Upper lobe of left lung (tissue), 4 donors: ENCODE data around the gene SLC25A13.

Source experiments
- CTCF ChIP-seq, 6 experiments: fragments of 450-650 bp in 4 of 6; fragments of 200-600 bp in 2 of 6; sonication (generic) in 2 of 6; IDR thresholded peaks; one replicate each; pipeline ENCODE4 v1.5.1; 2016 to 2019; ENCODE audit warnings: antibody characterized with exemption in 6 of 6
- POLR2AphosphoS5 ChIP-seq, 2 donors: sonication (generic); formaldehyde crosslinking; IDR thresholded peaks; one replicate each; pipeline ENCODE4 v1.5.1; 2017; ENCODE audit warnings: antibody characterized with exemption in 2 of 2

- TF ChIP-seq CTCF (IDR thresholded peaks at IDR 0.05): no peak
- no peak for TF ChIP-seq POLR2AphosphoS5 (IDR thresholded peaks at IDR 0.05)
Observed at GRCh38 chr7:96269246-96269994, 52.5 kb downstream of the SLC25A13 start.
